ENCODE measurements around the gene NRIP2. TPM values are rescaled to one million over a fixed set of nuclear protein-coding genes. Genes with fewer than 3 reads are reported as not detected.
A peak's percentile ranks its signal among the peaks of the same experiment; 100 is the strongest.

NRIP2 gene
- total RNA-seq, 1 donor from 2014 or later: 0.62 TPM

GRCh38 chr12:2804393-2805142, 30.3 kb downstream of the NRIP2 start:
- peak; percentile 3 for DNase-seq

- DNase-seq: no peak
Measured at GRCh38 chr12:2803635-2804392, 31.0 kb downstream of the NRIP2 start.

DNA sequence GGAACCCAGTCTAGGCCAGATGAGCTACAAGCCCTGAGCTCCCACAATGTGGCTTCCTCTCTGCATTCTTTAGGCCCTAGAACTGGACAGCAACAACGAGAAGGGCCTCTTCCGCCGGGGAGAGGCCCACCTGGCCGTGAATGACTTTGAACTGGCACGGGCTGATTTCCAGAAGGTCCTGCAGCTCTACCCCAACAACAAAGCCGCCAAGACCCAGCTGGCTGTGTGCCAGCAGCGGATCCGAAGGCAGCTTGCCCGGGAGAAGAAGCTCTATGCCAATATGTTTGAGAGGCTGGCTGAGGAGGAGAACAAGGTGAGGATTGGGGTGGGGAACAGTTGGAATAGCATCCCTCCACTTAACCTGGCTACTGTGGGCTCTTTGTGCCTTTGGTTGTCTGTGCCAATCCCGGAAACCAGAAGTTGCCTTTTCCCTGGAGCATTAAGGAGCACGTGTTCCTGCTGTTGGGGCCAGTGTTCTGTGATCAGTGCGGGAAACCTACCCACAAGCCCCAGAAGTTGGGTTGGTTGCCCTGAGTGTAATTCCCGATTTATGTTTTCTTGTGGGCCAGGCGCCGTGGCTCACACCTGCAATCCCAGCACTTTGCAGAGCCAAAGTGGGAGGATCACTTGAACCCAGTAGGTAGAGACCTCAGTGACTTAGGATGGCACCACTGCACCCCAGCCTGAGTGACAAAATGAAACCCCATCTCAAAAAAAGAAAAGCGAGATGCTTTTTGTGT, 33.6 kb downstream of the NRIP2 start:
- DNase-seq: no peak

GRCh38 chr12:2800046-2800570, 34.7 kb downstream of the NRIP2 start:
- no peak for DNase-seq

GRCh38 chr12:2797721-2798418, 37.0 kb downstream of the NRIP2 start:
- DNase-seq: no peak

GRCh38 chr12:2796187-2796666, 38.6 kb downstream of the NRIP2 start:
- no peak for DNase-seq

- peak; percentile 71 for DNase-seq
Measured at GRCh38 chr12:2795291-2796186, 39.3 kb downstream of the NRIP2 start.

- peak; percentile 89 for DNase-seq
Measured at GRCh38 chr12:2794736-2795289, 40.0 kb downstream of the NRIP2 start, which contains the start of gene FKBP4. Gene FKBP4, plus strand, starts transcription at chr12:2794970. Its CDS starts 170 bp downstream, at chr12:2795140.

- DNase-seq: peak; percentile 74
Measured at GRCh38 chr12:2794191-2794735, 40.6 kb downstream of the NRIP2 start.

DNA sequence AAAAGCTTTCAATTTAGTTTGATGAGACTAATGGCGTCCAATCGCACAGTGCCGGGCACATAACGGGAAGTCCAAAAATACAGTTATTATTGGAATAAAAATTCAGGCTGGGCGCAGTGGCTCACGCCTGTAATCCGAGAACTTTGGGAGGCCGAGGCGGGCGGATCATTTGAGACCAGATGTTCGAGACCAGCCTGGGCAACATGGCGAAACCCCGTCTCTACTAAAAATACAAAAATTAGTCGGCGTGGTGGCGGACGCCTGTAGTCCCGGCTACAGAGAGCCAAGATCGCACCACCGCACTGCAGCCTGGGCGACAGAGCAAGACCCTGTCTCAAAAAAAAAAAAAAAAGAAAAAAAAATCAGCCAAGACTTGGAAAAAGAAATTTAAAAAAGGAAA, 41.3 kb downstream of the NRIP2 start:
- no peak for DNase-seq

DNA sequence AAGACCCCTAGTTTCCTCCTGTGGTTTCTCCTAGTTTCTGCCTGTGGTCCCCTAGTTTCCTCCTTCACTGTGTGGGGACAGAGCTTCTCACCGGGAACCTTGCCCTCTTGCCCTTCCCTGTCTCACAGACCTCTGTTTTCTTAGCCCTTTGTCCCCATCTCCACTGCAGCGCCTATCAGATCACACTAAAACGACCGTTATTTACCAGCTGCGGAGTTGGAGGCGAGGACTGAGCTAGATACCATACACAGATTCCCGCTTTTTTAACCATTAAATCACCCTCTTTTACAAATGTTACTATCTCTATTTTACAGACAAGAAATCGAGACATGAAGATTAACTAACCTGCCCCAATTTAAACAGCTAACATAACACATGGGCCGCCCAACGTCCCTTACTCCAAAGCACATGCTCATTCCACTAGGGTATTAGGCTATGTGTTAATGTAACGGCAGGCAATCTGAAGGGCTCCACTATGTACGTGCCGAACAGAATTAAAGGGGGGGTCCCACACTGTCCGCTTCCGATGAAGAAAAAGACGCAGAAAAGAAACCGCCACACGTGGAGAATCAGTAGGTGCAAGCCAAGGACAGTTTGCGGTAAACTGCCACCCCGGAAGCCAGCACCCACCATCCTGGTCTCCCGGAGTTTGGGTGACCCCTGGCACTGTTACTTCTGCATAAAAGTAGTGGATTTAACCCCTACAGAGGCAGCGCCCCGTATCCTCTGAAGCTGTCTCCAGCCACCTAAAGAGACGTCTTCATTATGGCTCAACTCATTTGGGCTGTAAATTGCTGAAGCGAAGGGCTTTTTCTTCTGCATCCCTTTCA, 41.9 kb downstream of the NRIP2 start:
- no peak for DNase-seq

- no peak for DNase-seq
Measured at GRCh38 chr12:2791089-2791488, 43.7 kb downstream of the NRIP2 start.

GRCh38 chr12:2785017-2785416, 49.8 kb downstream of the NRIP2 start:
- no peak for DNase-seq

GRCh38 chr12:2783936-2784600, 50.8 kb downstream of the NRIP2 start:
- peak; percentile 58 for DNase-seq

GRCh38 chr12:2779281-2779680, 55.6 kb downstream of the NRIP2 start:
- no peak for DNase-seq

- no peak for DNase-seq
Measured at GRCh38 chr12:2776129-2776806, 58.6 kb downstream of the NRIP2 start.

- DNase-seq: no peak
Measured at GRCh38 chr12:2775431-2775830, 59.4 kb downstream of the NRIP2 start.

Data from occipital lobe (tissue), 2 donors.